ENCODE measurements around the gene FBXO5. TPM values are rescaled to one million over a fixed set of nuclear protein-coding genes. Genes with fewer than 3 reads are reported as not detected.

FBXO5 gene
- 1 to 10 TPM; 3.4 to 10.0 (median 5.7) TPM for polyA plus RNA-seq

DNA sequence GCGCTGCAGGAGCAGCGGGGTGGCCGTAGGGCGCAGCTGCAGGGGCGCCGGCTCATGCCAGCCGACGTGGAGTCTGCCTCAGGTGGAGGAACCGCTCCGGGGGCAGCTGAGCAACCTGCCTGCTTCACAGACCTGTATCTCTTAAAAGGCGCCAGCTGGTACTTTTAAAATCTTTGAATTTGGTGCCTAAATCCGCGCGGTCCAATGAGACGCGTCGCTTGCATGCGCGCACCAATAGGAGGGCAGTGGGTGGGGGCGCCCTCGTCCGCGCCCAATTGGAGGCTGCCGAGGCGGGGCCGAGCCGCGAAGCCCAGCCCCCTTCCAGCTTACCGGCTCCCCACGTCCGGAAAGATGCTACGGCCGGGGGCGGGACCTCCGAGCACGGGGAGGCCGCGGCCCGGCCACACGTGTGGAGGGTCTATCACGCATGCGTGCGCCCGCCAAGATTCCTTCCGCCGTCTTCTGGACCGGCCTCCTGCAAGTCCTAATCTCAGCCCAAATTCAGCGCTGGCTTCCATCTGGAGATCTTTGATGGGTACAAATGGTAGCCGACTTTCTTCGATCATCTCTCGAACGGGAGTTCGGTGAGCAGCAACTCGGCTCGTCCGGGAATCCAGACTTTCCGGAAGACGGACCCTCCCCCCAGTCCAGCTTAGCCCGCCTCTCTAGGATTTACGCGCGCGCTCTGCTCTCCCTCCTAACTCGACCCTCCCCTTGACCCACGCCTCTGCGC lies at the start of gene FBXO5:
FBXO5 (minus strand) TSS at position 138 of the 733 bp plus-strand sequence; CDS start at position 56, 82 bp downstream.
- Mint-ChIP-seq H3K27me3 (ENCODE audit: low read depth in 3 of 3) (peaks cover 11 to 13% (median 12%) of the 10 kb centered on the region in 3 donors), H3K36me3 (peaks cover 0 to 4% (median 0%) of the 10 kb centered on the region in 3 donors), H3K9me3 (no peaks in the 10 kb centered on the region), H3K4me3 (peak within 1 kb of the TSS; percentile 96 to 99 (median 99)), H3K4me1 (peaks cover 33 to 47% of the 10 kb centered on the region in 2 donors), H3K27ac (peak within 1 kb of the TSS; percentile 89 to 100 (median 98))
- peak; percentile 97 to 99 (median 98) for DNase-seq

DNA sequence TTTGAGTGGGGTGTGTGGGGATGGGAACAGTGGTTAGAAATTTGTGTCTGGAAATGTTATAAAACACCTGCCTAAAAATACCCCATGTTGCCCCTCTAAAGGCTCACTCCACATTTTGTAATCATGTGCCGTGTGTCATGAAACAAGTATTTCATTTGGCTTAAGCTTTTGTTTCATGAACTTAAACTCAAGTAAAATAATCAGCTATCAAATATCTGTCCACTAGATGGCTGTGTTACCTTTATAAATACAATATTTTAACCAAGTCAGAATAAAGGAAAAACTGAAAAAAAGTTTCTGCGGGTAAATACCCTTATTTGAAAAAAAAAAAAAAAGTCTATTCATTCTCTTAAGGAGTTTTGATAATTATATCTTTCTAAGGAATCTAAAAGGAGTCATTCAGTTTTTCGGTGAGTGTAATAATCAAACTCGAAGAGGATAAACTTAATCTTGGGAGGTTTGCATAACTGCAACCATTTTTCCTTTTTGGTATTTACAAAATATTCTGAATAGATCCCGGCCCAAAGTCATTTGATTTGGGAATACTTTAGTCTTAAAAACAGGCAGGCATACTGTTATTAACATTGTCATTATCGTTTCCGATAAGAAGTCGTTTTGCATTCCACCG lies 49.5 kb upstream of the FBXO5 start:
- H3K36me3 Mint-ChIP-seq = no peaks in the 10 kb centered on the region
- no peaks in the 10 kb centered on the region for H3K4me1 Mint-ChIP-seq
- no peak overlapping the region for H3K27ac Mint-ChIP-seq
- H3K4me3 Mint-ChIP-seq = no peak overlapping the region
- H3K9me3 Mint-ChIP-seq = no peaks in the 10 kb centered on the region
- peak in 2 of 3 donors; percentile 4 to 12 for DNase-seq
- H3K27me3 Mint-ChIP-seq (ENCODE audit: low read depth in 3 of 3) = no peaks in the 10 kb centered on the region

DNA sequence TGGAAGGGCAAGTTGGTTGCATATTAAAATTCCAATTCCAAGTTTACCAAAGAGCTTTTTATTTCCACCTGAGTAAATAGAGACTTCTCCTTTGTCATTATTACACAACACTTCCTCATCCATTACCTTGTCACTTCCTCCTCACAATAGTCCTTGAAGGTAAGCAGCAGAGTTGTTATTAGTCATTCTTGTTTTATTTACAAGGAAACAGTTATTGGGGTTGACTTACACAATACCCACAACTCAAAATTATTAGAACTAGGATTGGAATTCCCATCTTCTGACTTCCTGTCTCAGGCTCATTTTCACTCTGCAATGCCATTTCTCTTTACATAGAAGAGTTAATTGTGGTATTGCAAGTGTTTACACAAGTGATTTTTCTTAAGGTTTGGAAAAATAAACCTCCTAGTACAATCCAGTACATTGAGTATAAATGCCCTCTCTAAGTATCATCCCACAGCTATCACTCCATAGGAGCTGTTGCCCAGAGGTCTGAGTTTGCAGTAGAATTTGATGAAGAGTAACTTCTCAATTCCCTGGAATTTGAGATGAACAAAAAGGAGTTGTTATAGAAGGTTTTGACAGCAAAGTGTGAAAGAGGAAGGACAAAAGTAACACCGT lies 48.6 kb upstream of the FBXO5 start:
- Mint-ChIP-seq H3K27me3 (ENCODE audit: low read depth in 3 of 3) (no peaks in the 10 kb centered on the region), H3K27ac (no peak overlapping the region), H3K4me3 (no peak overlapping the region), H3K9me3 (no peaks in the 10 kb centered on the region), H3K4me1 (no peaks in the 10 kb centered on the region), H3K36me3 (no peaks in the 10 kb centered on the region)
- no peak for DNase-seq

DNA sequence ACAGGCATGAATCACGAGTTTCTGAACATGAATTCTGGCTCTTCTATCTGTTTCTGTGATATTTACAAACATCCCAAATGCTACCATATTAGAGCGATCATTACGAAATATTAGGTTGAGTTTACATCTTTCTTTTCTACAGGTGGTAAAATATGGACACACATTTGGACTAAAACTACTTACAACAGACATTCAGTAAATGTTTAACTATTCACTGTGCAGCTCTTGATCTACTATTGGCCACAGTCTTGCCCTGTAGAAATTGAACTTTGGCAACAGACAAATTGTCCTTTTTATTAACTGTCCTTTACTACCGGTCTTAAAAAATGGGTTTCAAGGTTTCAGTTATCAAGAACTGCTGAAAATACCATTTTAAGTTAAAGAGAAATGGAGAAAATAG lies 46.1 kb upstream of the FBXO5 start:
- no peak overlapping the region for H3K4me3 Mint-ChIP-seq
- H3K9me3 Mint-ChIP-seq = no peaks in the 10 kb centered on the region
- no peak overlapping the region for H3K27ac Mint-ChIP-seq
- no peak for DNase-seq
- no peaks in the 10 kb centered on the region for H3K27me3 Mint-ChIP-seq (ENCODE audit: low read depth in 3 of 3)
- peaks cover 0 to 1% of the 10 kb centered on the region in 2 donors for H3K4me1 Mint-ChIP-seq
- H3K36me3 Mint-ChIP-seq = peaks cover 0 to 5% (median 0%) of the 10 kb centered on the region in 3 donors

DNA sequence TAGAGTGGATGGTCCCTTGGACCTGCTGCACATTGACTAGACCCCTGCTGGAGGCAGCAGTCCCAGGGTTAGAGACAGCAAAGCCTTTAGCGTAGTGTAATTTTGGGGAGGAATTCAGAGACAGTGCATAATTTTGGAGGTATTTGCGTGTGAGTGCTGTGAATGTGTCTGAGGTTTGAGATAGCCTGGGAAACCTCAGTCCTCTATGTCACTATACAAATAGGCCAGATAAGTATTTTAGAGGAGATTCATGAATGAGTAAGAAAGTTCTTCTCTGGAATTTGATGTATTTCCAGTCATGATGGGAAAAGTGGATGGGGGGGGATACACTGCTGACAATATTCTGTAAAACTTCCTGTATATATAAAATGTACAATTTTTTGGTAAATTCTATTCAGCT lies 45.4 kb upstream of the FBXO5 start:
- no peaks in the 10 kb centered on the region for H3K27me3 Mint-ChIP-seq (ENCODE audit: low read depth in 3 of 3)
- H3K27ac Mint-ChIP-seq = no peak overlapping the region

DNA sequence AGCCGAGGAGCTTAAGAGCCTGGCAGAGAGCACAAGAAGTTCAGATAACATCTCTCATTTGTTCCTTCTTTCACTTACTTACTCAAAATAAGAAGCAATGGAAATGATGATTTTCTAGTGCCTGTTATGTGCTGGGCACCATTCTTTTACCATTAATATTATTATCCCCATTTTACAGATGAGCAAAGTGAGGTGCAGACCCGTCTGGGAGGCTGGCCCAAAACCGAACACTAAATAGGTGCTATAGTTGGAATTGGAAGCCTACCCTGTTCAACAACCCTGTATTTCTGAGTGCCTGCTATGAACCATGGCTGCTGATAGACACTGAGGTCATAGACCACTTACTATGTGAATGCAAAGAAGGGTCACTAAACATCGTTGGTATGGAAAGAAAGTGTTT lies 44.6 kb upstream of the FBXO5 start:
- DNase-seq = no peak
- Mint-ChIP-seq H3K4me3 (no peak overlapping the region), H3K9me3 (no peaks in the 10 kb centered on the region), H3K27ac (no peak overlapping the region), H3K27me3 (ENCODE audit: low read depth in 3 of 3) (no peaks in the 10 kb centered on the region), H3K4me1 (peaks cover 0 to 1% of the 10 kb centered on the region in 2 donors), H3K36me3 (peaks cover 0 to 7% (median 0%) of the 10 kb centered on the region in 3 donors)

More for the DNA sequence above, 45.4 kb upstream of the FBXO5 start:
- DNase-seq = no peak
- Mint-ChIP-seq H3K36me3 (peaks cover 0 to 5% (median 0%) of the 10 kb centered on the region in 3 donors), H3K4me3 (no peak overlapping the region), H3K9me3 (no peaks in the 10 kb centered on the region), H3K4me1 (peaks cover 0 to 1% of the 10 kb centered on the region in 2 donors)

- Mint-ChIP-seq H3K27me3 (ENCODE audit: low read depth in 3 of 3) (peaks cover 0 to 2% (median 0%) of the 10 kb centered on the region in 3 donors), H3K36me3 (peaks cover 0 to 10% (median 0%) of the 10 kb centered on the region in 3 donors), H3K4me3 (no peak overlapping the region), H3K4me1 (peaks cover 0 to 1% of the 10 kb centered on the region in 2 donors), H3K9me3 (no peaks in the 10 kb centered on the region), H3K27ac (no peak overlapping the region)
- no peak for DNase-seq
These were observed 41.8 kb upstream of the FBXO5 start for GRCh38 chr6:153024709-153025017.

- DNase-seq = peak; percentile 45 to 52 (median 49)
- H3K4me3 Mint-ChIP-seq = no peak overlapping the region
- no peak overlapping the region for H3K27ac Mint-ChIP-seq
- peaks cover 0 to 10% (median 0%) of the 10 kb centered on the region in 3 donors for H3K36me3 Mint-ChIP-seq
- H3K9me3 Mint-ChIP-seq = no peaks in the 10 kb centered on the region
- peaks cover 0 to 2% (median 0%) of the 10 kb centered on the region in 3 donors for H3K27me3 Mint-ChIP-seq (ENCODE audit: low read depth in 3 of 3)
- H3K4me1 Mint-ChIP-seq = peaks cover 0 to 1% of the 10 kb centered on the region in 2 donors
These were observed 41.3 kb upstream of the FBXO5 start for GRCh38 chr6:153023977-153024708.

- no peaks in the 10 kb centered on the region for H3K4me1 Mint-ChIP-seq
- peaks cover 0 to 10% (median 0%) of the 10 kb centered on the region in 3 donors for H3K36me3 Mint-ChIP-seq
- no peak overlapping the region for H3K27ac Mint-ChIP-seq
- H3K27me3 Mint-ChIP-seq (ENCODE audit: low read depth in 3 of 3) = peaks cover 2 to 7% (median 5%) of the 10 kb centered on the region in 3 donors
- H3K9me3 Mint-ChIP-seq = no peaks in the 10 kb centered on the region
- no peak for DNase-seq
- no peak overlapping the region for H3K4me3 Mint-ChIP-seq
These were observed 35.5 kb upstream of the FBXO5 start for GRCh38 chr6:153018355-153018754.

DNA sequence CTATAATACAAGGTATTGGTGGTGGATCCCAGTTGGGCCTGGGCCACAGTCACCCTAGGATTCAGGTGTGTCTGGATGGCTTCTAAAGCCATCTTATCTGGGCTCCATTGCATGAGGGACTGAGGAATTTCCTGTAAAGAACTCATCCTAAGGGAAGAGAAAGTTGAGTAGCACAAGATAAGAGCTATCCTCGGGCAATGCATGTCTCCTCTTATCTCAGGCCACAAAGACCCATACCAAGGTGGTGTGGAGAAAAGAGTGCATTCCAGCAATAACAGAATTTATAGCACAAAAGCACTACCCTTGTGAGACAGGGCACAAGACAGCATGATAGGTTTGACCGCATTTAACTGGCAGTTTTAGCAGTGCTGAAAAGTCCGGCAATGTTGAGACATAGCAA lies 34.0 kb upstream of the FBXO5 start:
- DNase-seq = no peak
- Mint-ChIP-seq H3K36me3 (peaks cover 0 to 8% (median 0%) of the 10 kb centered on the region in 3 donors), H3K9me3 (no peaks in the 10 kb centered on the region), H3K4me3 (no peak overlapping the region), H3K27me3 (ENCODE audit: low read depth in 3 of 3) (peaks cover 2 to 7% (median 5%) of the 10 kb centered on the region in 3 donors), H3K4me1 (no peaks in the 10 kb centered on the region), H3K27ac (peak overlapping the region in 1 of 6 donors; percentile 69)

DNA sequence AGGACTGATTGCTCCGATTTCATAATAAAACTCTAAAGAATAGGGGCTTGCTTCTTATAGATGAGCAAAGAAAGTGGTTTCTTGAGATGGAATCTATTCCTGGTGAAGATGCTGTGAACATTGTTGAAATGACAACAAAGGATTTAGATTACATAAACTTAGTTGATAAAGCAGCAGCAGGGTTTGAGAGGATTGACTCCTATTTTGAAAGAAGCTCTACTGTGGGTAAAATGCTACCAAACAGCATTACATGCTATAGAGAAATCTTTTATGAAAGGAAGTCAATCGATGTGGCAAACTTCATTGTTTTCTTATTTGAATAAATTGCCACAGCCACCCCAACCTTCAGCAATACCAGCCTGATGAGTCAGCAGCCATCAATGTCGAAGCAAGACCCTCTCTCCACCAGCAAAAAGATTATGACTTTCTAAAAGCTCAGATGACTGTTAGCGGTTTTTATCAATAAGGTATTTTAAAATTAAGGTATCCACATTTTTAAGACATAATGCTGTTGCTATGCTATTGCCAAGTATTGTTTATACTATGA lies 32.3 kb upstream of the FBXO5 start:
- Mint-ChIP-seq H3K36me3 (peaks cover 0 to 5% (median 0%) of the 10 kb centered on the region in 3 donors), H3K4me3 (no peak overlapping the region), H3K27ac (no peak overlapping the region), H3K27me3 (ENCODE audit: low read depth in 3 of 3) (peaks cover 2 to 7% (median 3%) of the 10 kb centered on the region in 3 donors), H3K9me3 (no peaks in the 10 kb centered on the region), H3K4me1 (no peaks in the 10 kb centered on the region)
- no peak for DNase-seq

DNA sequence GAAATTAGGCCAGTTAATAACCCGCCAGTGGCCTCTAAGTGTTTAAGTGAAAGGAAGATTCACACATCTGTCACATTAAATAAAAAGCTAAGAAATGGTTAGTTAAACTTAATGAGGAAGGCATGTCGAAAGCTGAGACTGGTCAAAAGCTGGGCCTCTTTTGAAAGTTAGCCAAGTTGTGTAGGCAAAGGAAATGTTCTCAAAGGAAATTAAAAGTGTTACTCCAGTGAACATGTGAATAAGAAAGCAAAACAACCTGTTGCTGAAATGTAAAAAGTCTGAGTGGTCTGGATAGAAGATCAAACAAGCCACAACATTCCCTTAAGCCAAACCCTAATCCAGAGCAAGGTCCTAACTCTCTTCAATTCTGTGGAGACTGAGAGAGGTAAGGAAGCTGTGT lies 30.6 kb upstream of the FBXO5 start:
- DNase-seq = no peak
- Mint-ChIP-seq H3K36me3 (peaks cover 0 to 5% (median 0%) of the 10 kb centered on the region in 3 donors), H3K9me3 (no peaks in the 10 kb centered on the region), H3K27ac (no peak overlapping the region), H3K4me3 (no peak overlapping the region), H3K27me3 (ENCODE audit: low read depth in 3 of 3) (peaks cover 2 to 7% (median 3%) of the 10 kb centered on the region in 3 donors), H3K4me1 (no peaks in the 10 kb centered on the region)

- Mint-ChIP-seq H3K27ac (no peak overlapping the region), H3K9me3 (no peaks in the 10 kb centered on the region), H3K4me3 (no peak overlapping the region)
These were observed 30.0 kb upstream of the FBXO5 start for GRCh38 chr6:153012856-153013255.

More at GRCh38 chr6:153012856-153013255, 30.0 kb upstream of the FBXO5 start:
- Mint-ChIP-seq H3K4me1 (no peaks in the 10 kb centered on the region), H3K36me3 (peaks cover 0 to 5% (median 0%) of the 10 kb centered on the region in 3 donors), H3K27me3 (ENCODE audit: low read depth in 3 of 3) (peaks cover 2 to 7% (median 3%) of the 10 kb centered on the region in 3 donors)
- no peak for DNase-seq
